PC-3 (cell line): Measurements from ENCODE around the gene TLE3. TPM values are rescaled to one million over a fixed set of nuclear protein-coding genes. Genes with fewer than 3 reads are reported as not detected.

Experiments
- ATAC-seq: fragments of 200-7000 bp; cut with Tn5 transposase; 2 replicates; pipeline ENCODE4 v1.9.1; 2020; ENCODE audit warnings: mild to moderate bottlenecking, moderate library complexity
- BruUV-seq: library from RNA; stranded (reverse); fragments of 400-500 nt; replicated peaks from 2 replicates; lab custom pipeline; 2021; lab: Mats Ljungman, UMichigan
- CTCF ChIA-PET: fragments of 300-600 bp; sonication (Branson Sonifier 250); formaldehyde crosslinking; loops from one replicate; lab custom pipeline; 2022; ENCODE audit warnings: antibody characterized with exemption; lab: Charles Lee
- POLR2A ChIA-PET: fragments of 300-600 bp; sonication (Branson Sonifier 250); formaldehyde crosslinking; loops from one replicate; lab custom pipeline; 2022; ENCODE audit warnings: antibody characterized with exemption; ENCODE audit not compliant: unreplicated experiment; lab: Charles Lee
- DNase-seq: peaks from one replicate; pipeline ENCODE4 v3.0.0-alpha.2; 2015
- H2AFZ ChIP-seq: fragments of 300-600 bp; sonication (generic); 2 replicates; pipeline ENCODE4 v1.6.0; 2016; ENCODE audit warnings: antibody characterized with exemption, low read length
- H3F3A ChIP-seq: fragments of 300-600 bp; sonication (generic); one replicate; pipeline ENCODE4 v1.6.0; 2017; ENCODE audit warnings: antibody characterized with exemption, low read length, control low read depth, mild to moderate bottlenecking; ENCODE audit not compliant: unreplicated experiment
- H3K27ac ChIP-seq: fragments of 300-600 bp; sonication (generic); 2 replicates; pipeline ENCODE4 v1.5.1; 2016; ENCODE audit warnings: mild to moderate bottlenecking, low read length
- H3K27me3 ChIP-seq: fragments of 300-600 bp; sonication (generic); 2 replicates; pipeline ENCODE4 v1.6.1; 2016; ENCODE audit warnings: low read length, mixed read lengths
- H3K36me3 ChIP-seq: fragments of 300-600 bp; sonication (generic); 2 replicates; pipeline ENCODE4 v1.6.1; 2016; ENCODE audit warnings: low read depth, mixed run types, low read length, mixed read lengths
- H3K4me1 ChIP-seq: fragments of 300-600 bp; sonication (generic); 2 replicates; pipeline ENCODE4 v1.5.1; 2016; ENCODE audit warnings: low read length; ENCODE audit not compliant: insufficient read depth
- H3K4me2 ChIP-seq: fragments of 300-600 bp; sonication (generic); 2 replicates; pipeline ENCODE4 v1.6.0; 2016; ENCODE audit warnings: low read length
- H3K4me3 ChIP-seq: fragments of 300-600 bp; sonication (generic); 2 replicates; pipeline ENCODE4 v1.5.1; 2016; ENCODE audit warnings: mild to moderate bottlenecking, low read length, mixed read lengths
- H3K79me2 ChIP-seq: fragments of 300-600 bp; sonication (generic); 2 replicates; pipeline ENCODE4 v1.6.1; 2017; ENCODE audit warnings: low read length, mixed read lengths
- H3K9ac ChIP-seq: fragments of 300-600 bp; sonication (generic); 2 replicates; pipeline ENCODE4 v1.6.0; 2016; ENCODE audit warnings: mild to moderate bottlenecking, low read length
- H3K9me2 ChIP-seq: fragments of 300-600 bp; sonication (generic); replicated peaks from 2 replicates; pipeline ENCODE4 v1.6.1; 2016; ENCODE audit warnings: mixed run types, low read length, mixed read lengths
- H3K9me3 ChIP-seq: fragments of 300-600 bp; sonication (generic); 2 replicates; pipeline ENCODE4 v1.6.1; 2016; ENCODE audit warnings: low read length, mixed read lengths
- H4K20me1 ChIP-seq: fragments of 300-600 bp; sonication (generic); 2 replicates; pipeline ENCODE4 v1.6.1; 2016; ENCODE audit warnings: low read length, mixed read lengths
- EZH2 ChIP-seq: fragments of 300-600 bp; sonication (generic); IDR thresholded peaks from one replicate; pipeline ENCODE4 v1.6.1; 2017; ENCODE audit warnings: antibody characterized with exemption, mild to moderate bottlenecking, low read length; ENCODE audit not compliant: unreplicated experiment
- EZH2phosphoT487 ChIP-seq: fragments of 300-600 bp; sonication (generic); IDR thresholded peaks from 2 replicates; pipeline ENCODE4 v1.6.1; 2018; ENCODE audit warnings: mild to moderate bottlenecking, antibody characterized with exemption, low read length, borderline replicate concordance
- intact Hi-C: fragments of 100-400 bp; cut with micrococcal nuclease; formaldehyde crosslinking; loops from 2 replicates; pipeline ENCODE4 v1.9.0; 2023
- total RNA-seq: library from RNA; depleted of rRNA; stranded (reverse); fragments of >200 nt; gene quantifications from 2 replicates; pipeline ENCODE4 v1.2.3, GENCODE V29; 2014
- TF ChIP-seq, protein P1 (sequence below): fragments of 300-600 bp; sonication (generic); conservative IDR thresholded peaks from 2 replicates; pipeline ENCODE4 v1.5.1; 2017; ENCODE audit warnings: antibody characterized with exemption, low read depth, mild to moderate bottlenecking, low read length

Gene TLE3
- total RNA-seq, 1 experiment from 2014 or later, result 72.5 TPM

DNA sequence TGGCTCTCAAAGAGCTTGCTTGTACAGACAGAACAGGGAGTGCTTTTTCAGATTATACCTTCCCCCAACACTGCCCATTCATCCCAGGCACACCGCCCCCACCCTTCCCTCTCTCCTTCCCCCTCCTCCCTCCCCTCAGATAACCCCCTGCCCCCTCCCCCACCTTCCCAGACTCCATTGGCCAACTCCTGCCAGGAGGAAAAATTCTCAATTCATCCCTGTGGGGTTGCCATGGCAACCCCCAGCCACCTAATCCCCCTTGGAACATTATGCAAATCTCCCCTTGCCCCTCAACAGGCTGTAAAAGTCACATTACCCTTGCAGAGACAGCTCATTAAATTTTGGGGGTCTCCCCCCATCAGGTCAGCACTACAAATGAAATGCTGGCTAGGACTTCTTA is 14.3 kb downstream of the TLE3 start:
- intact Hi-C loops, result no loop called here
- no peaks in the 10 kb centered on the region for H3K4me1 ChIP-seq
- H2AFZ ChIP-seq, result no peak overlapping the region
- H3K9ac ChIP-seq, result no peak overlapping the region
- H3F3A ChIP-seq, result no peaks in the 10 kb centered on the region
- BruUV-seq, result no TSS peak
- TF ChIP-seq EZH2phosphoT487 (no peak), EZH2 (no peak)
- TF ChIP-seq, protein P1, sequence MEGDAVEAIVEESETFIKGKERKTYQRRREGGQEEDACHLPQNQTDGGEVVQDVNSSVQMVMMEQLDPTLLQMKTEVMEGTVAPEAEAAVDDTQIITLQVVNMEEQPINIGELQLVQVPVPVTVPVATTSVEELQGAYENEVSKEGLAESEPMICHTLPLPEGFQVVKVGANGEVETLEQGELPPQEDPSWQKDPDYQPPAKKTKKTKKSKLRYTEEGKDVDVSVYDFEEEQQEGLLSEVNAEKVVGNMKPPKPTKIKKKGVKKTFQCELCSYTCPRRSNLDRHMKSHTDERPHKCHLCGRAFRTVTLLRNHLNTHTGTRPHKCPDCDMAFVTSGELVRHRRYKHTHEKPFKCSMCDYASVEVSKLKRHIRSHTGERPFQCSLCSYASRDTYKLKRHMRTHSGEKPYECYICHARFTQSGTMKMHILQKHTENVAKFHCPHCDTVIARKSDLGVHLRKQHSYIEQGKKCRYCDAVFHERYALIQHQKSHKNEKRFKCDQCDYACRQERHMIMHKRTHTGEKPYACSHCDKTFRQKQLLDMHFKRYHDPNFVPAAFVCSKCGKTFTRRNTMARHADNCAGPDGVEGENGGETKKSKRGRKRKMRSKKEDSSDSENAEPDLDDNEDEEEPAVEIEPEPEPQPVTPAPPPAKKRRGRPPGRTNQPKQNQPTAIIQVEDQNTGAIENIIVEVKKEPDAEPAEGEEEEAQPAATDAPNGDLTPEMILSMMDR, result no peak
- no peaks in the 10 kb centered on the region for H3K9me3 ChIP-seq
- H3K27me3 ChIP-seq, result no peaks in the 10 kb centered on the region
- peaks cover 69% of the 10 kb centered on the region for H3K79me2 ChIP-seq
- no peak overlapping the region for H3K27ac ChIP-seq
- ChIA-PET POLR2A (no interaction called here), CTCF (no interaction called here)
- H4K20me1 ChIP-seq, result peaks cover 61% of the 10 kb centered on the region
- H3K4me2 ChIP-seq, result no peak overlapping the region
- no peaks in the 10 kb centered on the region for H3K9me2 ChIP-seq
- H3K4me3 ChIP-seq, result no peak overlapping the region
- peaks cover 74% of the 10 kb centered on the region for H3K36me3 ChIP-seq
- DNase-seq (no peak), ATAC-seq (no peak)

DNA sequence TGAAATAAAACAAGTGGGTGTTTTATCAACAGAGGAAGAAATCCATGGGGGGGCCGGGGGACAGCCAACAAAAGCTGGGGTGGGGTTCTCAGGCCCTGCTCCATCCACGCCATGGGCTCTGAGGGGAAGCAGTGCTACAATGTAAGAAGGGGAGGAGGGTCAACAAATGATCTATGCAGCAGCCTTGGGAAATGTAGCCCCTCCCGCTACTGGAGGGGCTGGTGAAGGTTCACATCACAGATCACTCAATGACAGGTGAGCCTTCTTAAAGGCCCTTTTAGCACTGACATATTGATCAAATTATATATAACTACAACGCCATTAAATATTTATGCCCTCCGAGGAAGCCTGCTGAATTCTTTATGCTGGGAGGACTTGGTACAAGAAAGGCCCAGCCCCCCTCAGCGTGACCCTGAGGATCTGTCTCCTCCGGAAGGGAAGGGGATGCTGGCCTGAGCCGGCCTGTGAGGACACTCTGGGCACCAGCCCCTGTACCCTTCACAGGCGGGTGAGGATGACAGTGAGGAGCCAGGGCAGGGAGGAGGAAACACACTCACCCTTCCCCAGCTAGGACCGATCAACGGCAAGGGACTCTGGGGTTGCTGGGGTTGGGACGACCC is 15.3 kb downstream of the TLE3 start:
- Histone ChIP-seq H4K20me1 (peaks cover 61% of the 10 kb centered on the region), H3K9me3 (no peaks in the 10 kb centered on the region), H3K27ac (no peak overlapping the region), H3K9ac (no peak overlapping the region), H3K9me2 (no peaks in the 10 kb centered on the region), H2AFZ (no peak overlapping the region), H3K27me3 (no peaks in the 10 kb centered on the region), H3K4me2 (no peak overlapping the region), H3F3A (no peaks in the 10 kb centered on the region), H3K36me3 (peaks cover 69% of the 10 kb centered on the region), H3K79me2 (peaks cover 71% of the 10 kb centered on the region), H3K4me3 (no peak overlapping the region), H3K4me1 (no peaks in the 10 kb centered on the region)
- TF ChIP-seq, protein P1, result no peak
- TF ChIP-seq EZH2phosphoT487 (no peak), EZH2 (no peak)
- ChIA-PET POLR2A (no interaction called here), CTCF (no interaction called here)
- BruUV-seq, result no TSS peak
- intact Hi-C loops, result no loop called here
- no peak for DNase-seq
- no peak for ATAC-seq

- no peak overlapping the region for H3K4me2 ChIP-seq
- CTCF ChIA-PET, result no interaction called here
- H3K4me3 ChIP-seq, result no peak overlapping the region
- H2AFZ ChIP-seq, result no peak overlapping the region
- H4K20me1 ChIP-seq, result peaks cover 61% of the 10 kb centered on the region
- intact Hi-C loops, result no loop called here
- no peaks in the 10 kb centered on the region for H3K9me2 ChIP-seq
- no peak overlapping the region for H3K27ac ChIP-seq
- no peaks in the 10 kb centered on the region for H3K27me3 ChIP-seq
- H3K9ac ChIP-seq, result no peak overlapping the region
- no peak for DNase-seq
- TF ChIP-seq EZH2 (no peak), EZH2phosphoT487 (no peak)
- TF ChIP-seq, protein P1, result no peak
- H3K4me1 ChIP-seq, result no peaks in the 10 kb centered on the region
- POLR2A ChIA-PET, result no interaction called here
- no TSS peak for BruUV-seq
- H3K79me2 ChIP-seq, result peaks cover 64% of the 10 kb centered on the region
- no peaks in the 10 kb centered on the region for H3F3A ChIP-seq
- peaks cover 61% of the 10 kb centered on the region for H3K36me3 ChIP-seq
- H3K9me3 ChIP-seq, result no peaks in the 10 kb centered on the region
- no peak for ATAC-seq
Measured at GRCh38 chr15:70081612-70082011, 16.1 kb downstream of the TLE3 start.
